ENCODE results near the gene CRYGB.

DNA sequence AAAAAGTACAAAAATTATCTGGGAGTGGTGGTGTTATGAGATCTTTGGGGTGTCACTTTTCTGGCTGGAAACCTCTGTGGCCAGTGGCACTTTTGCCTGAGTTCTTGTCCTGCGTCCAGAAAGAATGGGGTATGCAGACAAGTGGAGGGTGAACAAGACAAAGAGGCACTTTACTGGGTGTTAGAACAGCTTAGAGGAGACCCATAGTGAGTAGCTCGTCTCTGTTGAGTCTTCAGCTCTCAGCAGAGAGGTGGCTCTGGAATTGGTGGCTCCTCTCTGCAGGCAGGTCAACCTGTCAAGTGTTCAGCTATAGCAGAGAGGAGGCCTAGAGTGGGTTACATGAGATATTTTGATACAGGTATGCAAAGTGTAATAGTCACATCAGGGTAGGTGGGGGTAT lies 47.7 kb downstream of the CRYGB start:
- TF ChIP-seq, protein P1, sequence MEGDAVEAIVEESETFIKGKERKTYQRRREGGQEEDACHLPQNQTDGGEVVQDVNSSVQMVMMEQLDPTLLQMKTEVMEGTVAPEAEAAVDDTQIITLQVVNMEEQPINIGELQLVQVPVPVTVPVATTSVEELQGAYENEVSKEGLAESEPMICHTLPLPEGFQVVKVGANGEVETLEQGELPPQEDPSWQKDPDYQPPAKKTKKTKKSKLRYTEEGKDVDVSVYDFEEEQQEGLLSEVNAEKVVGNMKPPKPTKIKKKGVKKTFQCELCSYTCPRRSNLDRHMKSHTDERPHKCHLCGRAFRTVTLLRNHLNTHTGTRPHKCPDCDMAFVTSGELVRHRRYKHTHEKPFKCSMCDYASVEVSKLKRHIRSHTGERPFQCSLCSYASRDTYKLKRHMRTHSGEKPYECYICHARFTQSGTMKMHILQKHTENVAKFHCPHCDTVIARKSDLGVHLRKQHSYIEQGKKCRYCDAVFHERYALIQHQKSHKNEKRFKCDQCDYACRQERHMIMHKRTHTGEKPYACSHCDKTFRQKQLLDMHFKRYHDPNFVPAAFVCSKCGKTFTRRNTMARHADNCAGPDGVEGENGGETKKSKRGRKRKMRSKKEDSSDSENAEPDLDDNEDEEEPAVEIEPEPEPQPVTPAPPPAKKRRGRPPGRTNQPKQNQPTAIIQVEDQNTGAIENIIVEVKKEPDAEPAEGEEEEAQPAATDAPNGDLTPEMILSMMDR (conservative IDR thresholded peaks at IDR 0.05; ENCODE audit: low read length): no peak
- no peak for TF ChIP-seq EZH2phosphoT487 (IDR thresholded peaks at IDR 0.05; ENCODE audit: borderline replicate concordance, low read depth, low read length)

Measured in OCI-LY7 (cell line).